ENCODE data around the gene NUP93.
"Not testable (repeated sequence)": the region's sequence is repeated elsewhere in the genome, so short reads cannot be mapped to it uniquely, and the experiment has no call there.

The NUP93 gene

DNA sequence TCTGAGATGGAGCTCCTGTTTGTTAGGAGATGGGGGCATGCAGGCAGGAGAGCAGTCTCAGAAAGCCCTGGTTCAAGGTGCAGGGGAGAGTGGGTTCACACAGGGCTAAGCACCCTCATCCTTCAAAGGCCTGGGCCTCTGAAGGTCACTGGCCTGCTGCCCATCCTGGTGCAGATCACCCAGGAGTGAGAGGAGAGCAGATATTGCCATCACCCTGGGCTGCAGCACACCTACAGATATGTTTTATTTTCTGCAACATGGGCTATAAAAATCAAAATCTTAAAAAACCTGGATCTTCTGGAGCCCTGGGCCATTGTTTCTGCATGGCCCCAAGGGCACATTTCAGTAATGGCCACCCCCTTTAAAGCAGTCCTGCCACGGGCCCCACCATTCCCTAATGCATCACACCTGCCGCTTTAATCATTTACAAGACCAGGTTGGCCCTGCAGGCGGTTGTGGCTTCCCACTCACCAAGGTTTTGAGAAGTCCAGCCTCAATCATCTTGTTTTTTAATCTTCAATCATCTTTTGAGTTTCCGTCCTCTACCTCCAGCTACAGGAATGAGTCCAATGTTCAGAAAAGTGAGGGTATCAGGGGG is 20.4 kb upstream of the NUP93 start:
- DNase-seq (ENCODE audit: low read depth): no peak

DNA sequence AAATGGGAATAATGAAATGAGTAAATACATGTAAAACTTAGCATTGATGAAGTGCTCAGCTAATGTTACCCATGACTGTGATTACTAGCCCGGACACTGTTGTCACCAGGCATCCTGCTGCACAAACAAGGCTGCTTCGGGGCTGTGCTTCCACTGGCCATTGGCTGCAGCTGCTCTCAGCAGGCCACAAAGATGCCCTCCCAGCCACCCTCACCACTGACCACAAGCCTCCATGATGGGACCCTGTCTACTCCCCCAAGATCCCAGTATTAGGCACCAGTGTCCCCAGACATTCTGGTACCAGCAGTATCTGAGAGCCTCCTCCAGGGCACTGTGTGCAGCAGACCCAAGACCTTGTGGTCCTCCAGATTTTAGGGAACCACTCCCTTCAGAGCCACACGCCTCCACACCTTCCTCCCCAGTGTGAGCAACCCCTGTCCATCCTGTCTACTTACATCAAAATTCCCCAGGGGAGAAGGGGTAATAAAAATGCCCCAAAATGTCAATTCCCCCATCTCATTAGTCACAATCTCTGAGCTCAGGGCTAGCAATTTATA is 19.7 kb upstream of the NUP93 start:
- no peak for DNase-seq (ENCODE audit: low read depth)

DNA sequence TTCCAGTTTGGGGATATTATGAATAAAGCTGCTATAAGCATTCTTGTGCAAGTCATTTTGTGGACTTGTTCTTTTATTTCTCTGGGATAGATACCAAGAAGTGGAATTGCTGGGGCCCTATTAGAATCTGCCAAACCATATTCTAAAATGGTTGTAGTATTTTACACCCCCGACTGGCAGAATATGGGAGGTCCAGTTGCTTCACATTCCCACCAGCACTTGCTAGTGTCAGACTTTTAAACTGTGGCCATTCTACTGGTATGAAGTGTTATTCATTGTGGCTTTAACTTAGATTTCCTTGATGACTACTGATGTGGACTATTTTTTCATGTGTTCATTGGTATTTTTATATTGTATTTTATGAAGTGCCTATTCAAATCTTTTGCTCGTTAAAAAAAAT is 18.1 kb upstream of the NUP93 start:
- DNase-seq (ENCODE audit: low read depth): peak; percentile 21

DNA sequence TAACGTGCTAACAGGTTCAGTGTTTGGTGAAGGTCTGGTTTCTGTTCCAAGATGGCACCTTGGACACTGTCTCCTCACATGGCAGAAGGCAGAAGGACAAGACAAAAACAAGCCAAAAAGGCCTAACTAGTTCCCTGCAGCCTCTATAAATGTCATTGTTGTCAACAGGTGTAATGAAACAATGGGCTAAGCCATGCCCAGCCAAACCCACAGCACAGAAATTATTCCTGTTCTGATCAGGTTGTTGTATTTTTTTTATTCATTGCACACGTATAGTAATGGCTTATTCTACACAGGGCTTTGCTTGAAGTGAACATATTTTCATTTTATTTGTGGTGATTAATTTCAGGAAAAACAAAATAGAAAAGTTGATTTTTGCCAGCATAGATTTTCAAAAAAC is 16.1 kb upstream of the NUP93 start:
- DNase-seq (ENCODE audit: low read depth): no peak

DNA sequence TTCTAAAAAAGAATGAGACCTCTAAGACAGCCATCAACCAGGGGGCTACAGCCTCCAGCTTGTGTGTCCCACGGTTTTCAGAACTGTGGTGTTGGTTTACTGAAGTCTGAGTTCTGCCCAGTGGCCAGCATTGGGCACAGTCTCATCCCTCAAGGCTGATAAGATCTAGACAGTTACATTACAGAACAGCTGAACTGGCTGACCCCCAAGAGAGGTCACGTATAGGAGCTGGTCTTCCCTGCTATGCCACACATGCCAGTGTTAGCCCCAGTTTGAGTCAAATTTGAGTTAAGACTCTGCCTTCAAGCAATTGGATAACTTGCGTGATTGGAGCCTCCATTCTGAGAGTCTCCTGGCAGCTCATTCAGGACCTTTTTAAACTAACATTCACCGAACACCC is 14.8 kb upstream of the NUP93 start:
- no peak for DNase-seq (ENCODE audit: low read depth)

DNA sequence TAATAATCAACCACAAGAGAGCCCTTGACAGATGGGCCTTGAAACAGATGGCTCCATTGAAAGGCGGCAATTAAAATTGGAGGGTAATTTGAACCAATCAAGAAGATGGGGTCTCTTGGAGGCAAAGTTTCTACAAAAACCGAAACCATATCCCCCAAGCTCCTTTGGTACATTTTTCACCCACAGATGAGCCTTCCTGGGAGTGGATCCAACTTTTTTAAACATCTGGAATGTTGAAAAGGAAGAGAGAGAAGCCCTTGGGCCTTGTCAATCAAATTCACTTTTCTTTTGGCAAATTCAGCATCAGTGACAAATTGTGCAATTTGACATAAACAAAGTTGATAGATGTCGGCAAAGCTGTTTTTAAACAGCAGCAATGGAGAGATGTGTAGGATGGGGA is 13.2 kb upstream of the NUP93 start:
- DNase-seq (ENCODE audit: low read depth): no peak

DNA sequence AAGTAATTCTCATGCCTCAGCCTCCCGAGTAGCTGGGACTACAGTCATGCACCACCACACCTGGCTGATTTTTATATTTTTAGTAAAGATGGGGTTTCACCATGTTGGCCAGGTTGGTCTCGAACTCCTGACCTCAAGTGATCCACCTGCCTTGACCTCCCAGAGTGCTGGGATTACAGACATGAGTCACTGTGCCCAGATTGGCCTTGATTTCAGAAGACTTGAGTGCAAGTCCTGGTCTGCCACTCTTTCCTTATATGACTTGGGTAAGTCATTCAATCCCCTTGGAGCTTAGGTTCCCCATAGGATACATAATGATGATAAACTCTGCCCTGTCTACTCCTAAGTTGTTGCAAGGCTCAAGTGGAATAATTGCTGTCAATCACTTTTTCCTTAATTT is 12.4 kb upstream of the NUP93 start:
- not testable (repeated sequence) for DNase-seq (ENCODE audit: low read depth)

DNA sequence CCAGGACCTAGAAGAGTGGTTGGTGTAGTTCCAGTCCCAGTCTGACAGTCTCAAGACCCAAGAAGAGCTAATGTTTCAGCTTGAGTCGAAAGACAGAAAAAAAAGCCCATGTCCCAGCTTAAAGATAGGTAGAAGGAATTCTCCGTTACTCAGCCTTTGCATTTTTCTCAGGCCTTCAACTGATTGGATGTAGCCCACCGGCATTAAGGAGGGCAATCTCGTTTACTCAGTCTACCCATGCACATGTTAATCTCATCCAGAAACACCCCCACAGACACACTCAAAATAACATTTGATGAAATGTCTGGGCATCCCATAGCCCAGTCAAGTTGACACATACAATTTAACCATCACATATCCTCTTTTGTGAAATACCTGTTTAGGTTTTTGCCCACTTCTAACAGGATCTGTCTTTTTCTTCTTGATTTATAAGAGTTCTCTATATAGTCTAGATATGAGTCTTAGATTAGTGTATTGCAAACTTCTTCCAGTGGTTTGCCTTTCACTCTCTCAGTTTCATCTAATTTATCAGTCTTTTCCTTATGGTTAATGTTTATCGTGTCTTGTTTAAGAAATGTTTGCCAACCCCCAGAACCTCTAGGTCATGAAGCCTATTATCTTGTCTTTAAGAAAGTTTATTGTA is 7.6 kb upstream of the NUP93 start:
- no peak for DNase-seq (ENCODE audit: low read depth)

DNA sequence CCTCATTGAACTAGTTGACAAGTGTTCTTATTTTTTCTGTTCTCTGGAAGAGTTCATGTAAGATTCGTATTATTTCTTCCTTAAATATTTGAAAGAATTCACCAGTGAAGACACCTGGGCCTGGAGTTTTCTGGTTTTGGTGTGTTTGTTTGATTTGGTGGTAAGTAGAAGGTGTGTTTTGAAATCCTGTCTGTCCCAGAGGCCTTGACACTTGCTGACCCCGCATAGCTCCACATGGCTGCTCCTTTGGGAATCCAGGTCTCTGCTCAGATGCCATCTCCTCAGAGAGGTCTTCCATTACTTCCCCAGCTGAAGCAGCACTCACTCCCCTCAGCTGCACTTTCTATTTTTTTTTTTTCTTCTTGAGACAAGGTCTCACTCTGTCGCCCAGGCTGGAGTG is 5.7 kb upstream of the NUP93 start:
- DNase-seq (ENCODE audit: low read depth): no peak

DNA sequence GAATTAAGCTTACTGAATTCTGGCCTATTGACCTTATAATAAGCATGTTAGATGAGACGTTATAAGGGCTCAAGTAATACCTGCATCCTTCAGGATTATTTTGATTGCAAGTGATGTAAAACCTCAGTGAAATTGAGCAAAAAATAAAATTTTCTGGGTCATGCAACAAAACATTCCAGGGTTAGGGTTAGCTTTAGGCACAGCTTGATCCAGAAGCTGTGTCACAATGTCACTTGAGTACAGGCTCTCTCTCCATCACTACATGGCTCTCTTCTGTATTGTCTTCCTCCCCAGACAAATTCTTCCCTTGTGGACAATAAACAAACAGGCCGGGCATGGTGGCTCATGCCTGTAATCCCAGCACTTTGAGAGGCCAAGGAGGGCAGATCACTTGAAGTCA is 3.6 kb upstream of the NUP93 start:
- DNase-seq (ENCODE audit: low read depth): no peak

DNA sequence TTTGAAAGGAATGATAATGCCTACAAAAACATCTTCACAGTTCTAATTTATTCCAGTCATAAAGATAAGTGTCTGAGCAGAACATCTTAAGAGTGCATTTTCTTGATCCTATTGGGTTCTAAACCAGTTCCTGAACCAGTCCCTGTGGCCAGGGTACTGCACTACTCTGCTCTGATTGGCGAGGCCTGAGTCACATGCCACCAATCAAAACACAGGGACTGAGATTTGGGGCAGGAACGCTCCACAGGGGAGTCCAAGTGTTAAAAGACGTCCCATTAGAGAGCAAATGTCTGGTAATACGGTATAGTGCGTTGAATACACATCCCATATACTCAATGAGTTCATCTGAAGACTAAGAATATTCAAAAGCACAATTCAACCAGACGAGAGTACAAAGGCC is 3.0 kb upstream of the NUP93 start:
- no peak for DNase-seq (ENCODE audit: low read depth)

DNA sequence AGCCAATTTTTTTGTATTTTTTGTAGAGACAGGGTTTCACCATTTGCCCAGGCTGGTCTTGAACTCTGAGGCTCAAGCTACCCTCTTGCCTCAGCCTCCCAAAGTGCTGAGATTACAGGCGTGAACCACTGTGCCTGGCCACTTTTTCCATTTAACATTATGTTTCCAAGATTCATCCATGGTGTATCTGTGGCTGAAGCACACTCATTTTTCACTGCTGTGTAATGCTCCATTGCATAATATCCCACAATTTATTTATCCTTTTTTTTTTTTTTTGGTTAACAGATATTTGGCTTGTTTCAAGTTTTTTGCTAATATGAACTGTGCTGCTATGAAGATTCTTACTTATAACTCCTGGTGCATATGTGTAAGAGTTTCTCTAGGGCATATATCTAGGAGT is 1.9 kb upstream of the NUP93 start:
- DNase-seq (ENCODE audit: low read depth): no peak

DNA sequence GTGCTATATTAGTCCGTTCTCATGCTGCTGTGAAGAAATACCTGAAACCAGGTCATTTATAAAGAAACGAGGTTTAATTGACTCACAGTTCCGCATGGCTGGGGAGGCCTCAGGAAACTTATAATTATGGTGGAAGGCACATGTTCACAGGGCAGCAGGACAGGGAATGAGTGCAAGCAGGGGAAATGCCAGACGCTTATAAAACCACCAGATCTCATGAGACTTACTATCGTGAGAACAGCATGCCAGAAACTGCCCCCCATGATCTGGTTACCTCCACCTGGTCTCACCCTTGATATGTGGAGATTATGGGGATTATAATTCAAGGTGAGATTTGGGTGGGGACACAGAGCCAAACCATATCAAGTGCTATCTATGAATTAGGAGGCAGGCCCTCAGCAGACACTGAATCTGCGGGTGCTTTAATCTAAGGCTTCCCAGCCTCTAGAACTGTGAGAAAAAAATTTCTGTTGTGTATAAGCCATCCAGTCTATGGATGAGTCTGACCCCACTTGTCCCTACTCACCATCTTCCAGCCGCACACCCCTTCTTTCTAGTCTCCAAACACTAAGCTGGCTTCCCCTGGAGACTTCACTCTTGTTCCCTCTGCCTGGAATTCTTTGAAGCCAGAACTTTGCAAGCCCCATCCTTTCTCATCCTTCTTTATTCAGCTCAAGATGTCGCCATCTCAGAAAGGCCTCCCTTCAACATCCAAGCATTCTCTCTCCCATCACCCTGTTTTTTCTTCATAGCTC is 772 bp upstream of the NUP93 start:
- peak; percentile 33 for DNase-seq (ENCODE audit: low read depth)

DNA sequence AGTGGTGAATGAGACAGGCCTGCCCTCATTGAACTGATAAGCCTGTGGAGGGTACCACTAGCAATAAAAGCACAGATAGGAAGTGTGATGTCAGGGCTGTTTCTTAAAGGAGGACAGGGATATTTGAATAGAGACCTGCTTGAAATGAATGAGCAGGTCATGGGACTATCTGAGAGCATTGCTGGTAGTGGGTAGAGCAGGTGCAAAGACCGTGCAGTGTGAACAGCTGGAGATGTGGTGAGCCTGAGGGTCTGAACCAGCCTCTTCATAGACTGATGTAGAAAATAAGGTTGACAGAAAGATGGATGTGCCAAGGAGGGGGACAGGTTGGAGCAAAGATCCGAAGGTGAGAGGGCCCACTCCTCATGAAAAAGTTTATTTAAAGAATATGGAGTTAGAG is 2.4 kb downstream of the NUP93 start:
- no peak for DNase-seq (ENCODE audit: low read depth)

DNA sequence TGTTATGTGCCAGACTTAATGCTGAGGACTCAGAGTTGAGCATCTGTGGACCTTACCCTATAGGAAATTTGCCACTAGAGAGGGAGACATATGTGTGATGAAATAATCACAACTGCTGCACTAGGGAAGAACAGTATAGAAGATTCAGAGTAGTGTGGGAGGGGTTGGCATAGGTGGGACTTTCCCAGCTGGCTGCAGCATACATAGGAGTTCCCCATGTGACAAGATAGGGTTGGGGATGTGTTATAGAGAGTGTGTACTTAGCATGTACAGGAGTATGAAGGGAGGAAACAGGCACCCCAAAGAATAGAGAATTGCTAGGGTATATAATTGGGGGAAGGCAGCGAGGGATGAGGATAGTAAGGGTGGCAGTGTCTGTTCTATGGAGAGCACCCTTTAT is 2.9 kb downstream of the NUP93 start:
- no peak for DNase-seq (ENCODE audit: low read depth)

DNA sequence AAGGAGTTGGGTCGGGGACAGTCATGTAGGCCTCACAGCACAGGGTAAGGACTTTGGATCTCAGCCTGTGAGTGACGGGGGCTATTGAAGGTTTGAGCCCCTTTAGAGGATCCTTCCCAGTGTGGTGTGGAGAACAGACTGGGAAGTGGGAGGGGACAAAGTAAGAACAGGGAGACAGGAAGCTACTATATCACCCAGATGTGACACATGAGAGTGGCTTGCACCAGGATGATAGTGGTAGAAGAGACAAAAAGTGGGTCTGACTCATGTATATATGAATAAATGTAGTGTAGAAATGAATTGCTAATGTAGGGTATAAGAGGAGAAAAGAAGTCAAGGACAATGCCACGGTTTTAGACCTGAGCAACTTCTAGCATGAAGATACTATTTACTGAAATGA is 4.5 kb downstream of the NUP93 start:
- no peak for DNase-seq (ENCODE audit: low read depth)

DNA sequence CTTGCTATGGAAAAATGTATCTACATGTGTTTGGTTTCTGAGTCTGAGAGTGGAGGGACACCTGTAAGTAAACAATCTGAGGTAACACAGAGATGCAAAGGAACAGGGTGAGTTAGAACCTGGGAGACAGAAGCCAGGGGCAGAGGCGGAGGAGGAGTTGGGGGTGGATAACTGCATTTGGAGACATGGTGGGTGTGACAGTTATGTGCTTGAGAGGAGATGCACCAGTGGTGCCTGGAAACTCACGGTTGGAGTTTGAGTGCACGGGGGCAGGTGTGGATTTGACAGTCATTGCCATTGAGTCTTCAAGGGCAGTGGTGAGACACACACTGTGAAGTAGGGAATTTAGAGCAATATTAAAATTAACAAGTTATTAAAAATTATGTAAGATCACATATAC is 6.5 kb downstream of the NUP93 start:
- no peak for DNase-seq (ENCODE audit: low read depth)

DNA sequence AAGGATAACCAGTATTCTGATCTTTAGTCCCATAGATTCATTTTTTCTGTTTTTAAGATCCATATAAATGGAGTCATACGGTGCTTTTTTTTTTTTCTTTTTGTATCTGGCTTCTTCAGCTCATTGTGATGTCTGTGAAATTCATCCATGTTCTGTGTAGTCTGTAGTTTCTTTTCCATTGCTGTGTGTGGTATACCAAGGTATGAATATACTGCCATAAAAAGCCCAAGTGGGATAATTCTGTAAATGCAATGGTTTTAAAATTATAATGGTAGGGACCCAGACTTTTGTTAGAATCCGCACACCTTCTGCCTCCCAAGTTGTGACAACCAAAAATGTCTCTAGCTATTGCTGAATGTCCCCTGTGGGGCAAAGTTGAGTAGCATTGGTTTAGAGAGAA is 7.6 kb downstream of the NUP93 start:
- DNase-seq (ENCODE audit: low read depth): no peak

DNA sequence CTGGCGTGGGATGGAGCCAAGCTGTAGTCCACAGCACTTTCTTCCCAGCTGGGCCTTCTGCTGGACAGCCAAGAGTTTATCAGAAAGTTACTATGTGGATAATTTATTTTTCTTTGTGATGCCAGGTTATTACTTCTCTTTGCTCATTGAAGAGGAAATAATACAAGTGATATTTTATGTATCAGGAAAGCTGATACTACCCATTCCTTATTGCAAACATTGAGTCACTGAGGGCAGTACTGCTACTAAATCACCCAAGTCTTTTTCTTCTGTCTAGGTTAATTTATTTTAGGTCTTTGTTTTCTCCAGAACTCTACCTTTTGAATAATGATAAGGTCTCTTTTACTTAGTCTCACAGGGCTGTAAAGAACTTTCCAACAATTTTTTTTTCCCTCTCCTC is 8.3 kb downstream of the NUP93 start:
- DNase-seq (ENCODE audit: low read depth): no peak

DNA sequence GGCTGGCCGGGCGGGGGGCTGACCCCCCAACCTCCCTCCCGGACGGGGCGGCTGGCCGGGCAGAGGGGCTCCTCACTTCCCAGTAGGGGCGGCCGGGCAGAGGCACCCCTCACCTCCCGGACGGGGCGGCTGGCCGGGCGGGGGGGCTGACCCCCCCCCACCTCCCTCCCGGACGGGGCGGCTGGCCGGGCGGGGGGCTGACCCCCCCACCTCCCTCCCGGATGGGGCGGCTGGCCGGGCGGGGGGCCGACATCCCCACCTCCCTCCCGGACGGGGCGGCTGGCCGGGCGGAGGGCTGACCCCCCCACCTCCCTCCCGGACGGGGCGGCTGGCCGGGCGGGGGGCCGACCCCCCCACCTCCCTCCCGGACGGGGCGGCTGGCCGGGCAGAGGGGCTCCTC is 9.4 kb downstream of the NUP93 start:
- DNase-seq (ENCODE audit: low read depth): not testable (repeated sequence)

DNA sequence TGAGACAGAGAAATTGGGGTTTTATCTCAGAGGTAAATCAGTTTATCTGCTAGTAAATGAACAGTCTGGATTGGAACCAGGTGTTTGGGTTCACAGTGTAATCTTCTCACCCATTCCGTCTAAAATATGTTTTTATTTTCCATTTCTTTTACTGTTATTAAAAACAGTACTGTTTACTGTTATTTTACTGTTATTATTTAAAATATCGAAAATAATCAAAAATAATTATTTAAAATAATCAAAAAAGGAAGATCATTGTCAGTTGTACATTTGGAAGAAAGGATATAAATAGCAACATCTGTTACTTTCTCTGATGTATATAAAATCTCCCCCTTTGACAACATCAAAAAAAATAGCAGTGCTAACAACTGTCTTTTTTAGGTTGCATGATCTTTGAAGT is 11.5 kb downstream of the NUP93 start:
- DNase-seq (ENCODE audit: low read depth): no peak

DNA sequence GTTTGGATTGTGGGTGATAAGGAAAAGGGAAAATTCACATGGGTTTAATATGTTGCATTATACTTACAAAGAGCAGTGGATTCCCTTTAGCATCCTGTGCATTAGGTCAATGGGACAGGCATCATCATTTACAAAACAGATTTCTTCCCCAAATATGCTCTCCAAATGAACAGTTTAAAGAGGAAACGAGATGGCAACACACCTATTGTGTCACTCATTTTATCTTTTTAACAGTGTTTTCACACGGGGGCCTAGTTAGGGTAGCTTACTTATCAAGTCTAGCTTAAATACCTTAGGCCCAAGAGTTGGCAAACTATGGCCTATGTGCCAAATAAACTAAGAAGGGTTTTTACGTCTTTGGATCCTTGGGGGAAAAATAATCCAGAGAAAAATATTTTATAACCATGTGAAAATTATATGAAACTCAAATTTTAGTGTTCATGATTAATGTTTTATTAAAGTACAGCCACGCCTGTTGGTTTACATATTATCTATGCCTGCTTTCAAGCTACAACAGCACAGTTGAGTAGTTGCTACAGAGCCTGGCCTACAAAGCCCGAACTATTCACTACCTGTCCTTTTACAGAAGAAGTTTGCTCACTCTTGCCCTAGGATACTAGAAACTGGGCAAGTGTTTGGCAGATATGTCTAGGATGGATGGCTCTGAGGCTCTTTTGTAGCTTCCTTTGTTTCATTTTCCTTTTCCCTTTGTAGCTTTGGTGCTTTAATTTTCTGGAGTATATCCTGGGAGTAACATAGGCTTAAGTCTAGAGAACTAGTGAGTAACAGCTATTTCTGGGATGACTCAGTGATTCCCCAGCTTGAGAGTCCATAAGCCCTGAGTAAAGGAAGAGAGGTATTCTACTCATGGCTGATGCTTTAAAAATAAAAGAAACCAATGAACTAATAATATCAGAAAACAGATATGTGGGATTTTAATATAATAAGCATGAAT is 12.4 kb downstream of the NUP93 start:
- DNase-seq (ENCODE audit: low read depth): peak; percentile 84

Measured in amniotic epithelial cell (primary cell).